DMS79 (cell line): ENCODE results near the gene SQSTM1.

Experiments
- DNase-seq: peaks from one replicate; lab custom pipeline; 2025; lab: John Stamatoyannopoulos, UW

Gene SQSTM1

GRCh38 chr5:179795049-179795862 lies 25.4 kb upstream of the SQSTM1 start:
- DNase-seq, result peak; percentile 93

- DNase-seq, result peak; percentile 51
Observed at GRCh38 chr5:179795863-179796833, 24.6 kb upstream of the SQSTM1 start.

DNA sequence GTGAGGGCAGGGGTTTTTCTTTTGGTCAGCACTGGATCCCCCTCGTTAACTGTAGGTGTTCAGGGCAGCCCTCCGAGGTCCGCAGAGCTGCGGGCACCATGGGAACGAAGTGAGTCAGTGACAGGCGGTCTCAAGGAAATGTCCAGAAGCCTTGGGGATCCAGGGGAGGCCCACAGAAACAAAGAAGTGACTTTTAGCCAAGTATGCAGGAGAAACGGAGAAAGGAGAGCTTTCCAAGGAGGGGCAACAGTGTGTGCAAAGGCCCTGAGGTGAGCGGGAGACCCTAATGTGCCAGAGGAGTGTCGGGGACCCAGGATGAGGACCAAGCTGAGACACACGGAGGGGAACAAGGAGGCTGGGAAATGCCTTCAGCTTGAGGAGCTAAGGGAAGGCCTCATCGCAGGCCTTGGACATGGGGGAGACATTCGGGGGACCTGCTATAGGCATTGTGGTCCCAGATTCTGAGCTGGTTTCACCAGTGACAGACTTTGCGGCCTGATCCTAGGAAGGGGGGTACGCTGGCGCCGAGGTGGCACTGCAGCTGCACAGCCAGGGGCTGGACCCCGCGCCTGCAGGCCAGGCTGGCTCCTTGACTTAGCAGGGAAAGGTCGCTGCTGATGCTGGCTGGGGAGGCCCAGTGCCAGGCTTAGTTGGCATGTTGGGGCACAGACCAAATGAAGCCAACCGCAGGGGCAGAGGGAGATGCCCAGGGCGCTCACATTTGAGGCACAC lies 23.7 kb upstream of the SQSTM1 start:
- DNase-seq, result no peak

DNA sequence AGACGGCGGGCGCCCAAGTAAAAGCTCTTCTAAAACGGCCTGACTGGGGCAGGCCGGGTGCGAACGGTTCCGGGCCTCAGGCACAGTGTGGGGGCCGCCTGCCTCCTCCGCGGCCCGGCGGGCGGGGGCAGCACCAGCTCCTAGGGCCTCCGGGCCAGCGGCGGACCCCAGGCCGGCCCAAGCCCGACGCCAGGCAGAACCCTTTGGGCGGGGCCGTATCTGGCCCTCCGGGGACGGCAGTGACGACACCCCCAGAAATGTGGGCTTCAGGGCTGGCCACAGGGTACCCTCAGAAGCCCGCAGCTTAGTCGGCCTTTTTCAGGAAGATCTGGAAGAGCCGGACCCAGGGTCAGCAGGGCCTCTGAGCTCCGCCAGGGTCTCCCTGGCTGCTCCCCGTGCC lies 23.0 kb upstream of the SQSTM1 start:
- no peak for DNase-seq

DNA sequence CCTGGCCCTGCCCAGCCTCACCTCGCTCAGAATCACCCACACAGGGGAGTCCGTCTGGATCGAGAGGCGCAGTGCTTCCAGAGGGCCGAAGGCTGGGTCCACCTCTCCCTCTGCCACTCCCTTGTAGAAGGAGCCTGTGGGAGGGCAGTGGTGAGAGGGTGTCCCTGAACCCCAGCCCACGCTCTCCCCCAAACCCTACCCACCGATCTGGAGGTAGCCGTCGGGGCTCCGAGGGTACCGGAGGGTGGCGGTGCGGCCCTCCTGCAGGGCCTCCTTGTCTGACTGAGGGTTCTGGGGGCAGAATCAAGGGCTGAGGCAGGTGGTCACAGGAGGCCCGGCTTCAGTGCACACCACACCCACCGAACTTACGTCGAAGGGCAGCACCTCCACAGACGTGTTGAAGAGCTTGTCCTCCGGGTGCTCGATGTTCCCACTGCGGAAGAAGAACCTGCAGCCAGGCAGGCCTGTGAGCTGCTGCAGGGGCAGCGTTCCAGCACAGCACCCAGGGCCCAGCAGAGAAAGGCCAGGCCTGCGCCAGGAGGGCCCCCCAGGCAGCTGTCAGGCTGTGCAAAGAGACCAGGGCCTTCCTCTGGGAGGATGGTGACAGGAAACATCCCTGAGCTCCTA lies 22.4 kb upstream of the SQSTM1 start:
- no peak for DNase-seq

DNA sequence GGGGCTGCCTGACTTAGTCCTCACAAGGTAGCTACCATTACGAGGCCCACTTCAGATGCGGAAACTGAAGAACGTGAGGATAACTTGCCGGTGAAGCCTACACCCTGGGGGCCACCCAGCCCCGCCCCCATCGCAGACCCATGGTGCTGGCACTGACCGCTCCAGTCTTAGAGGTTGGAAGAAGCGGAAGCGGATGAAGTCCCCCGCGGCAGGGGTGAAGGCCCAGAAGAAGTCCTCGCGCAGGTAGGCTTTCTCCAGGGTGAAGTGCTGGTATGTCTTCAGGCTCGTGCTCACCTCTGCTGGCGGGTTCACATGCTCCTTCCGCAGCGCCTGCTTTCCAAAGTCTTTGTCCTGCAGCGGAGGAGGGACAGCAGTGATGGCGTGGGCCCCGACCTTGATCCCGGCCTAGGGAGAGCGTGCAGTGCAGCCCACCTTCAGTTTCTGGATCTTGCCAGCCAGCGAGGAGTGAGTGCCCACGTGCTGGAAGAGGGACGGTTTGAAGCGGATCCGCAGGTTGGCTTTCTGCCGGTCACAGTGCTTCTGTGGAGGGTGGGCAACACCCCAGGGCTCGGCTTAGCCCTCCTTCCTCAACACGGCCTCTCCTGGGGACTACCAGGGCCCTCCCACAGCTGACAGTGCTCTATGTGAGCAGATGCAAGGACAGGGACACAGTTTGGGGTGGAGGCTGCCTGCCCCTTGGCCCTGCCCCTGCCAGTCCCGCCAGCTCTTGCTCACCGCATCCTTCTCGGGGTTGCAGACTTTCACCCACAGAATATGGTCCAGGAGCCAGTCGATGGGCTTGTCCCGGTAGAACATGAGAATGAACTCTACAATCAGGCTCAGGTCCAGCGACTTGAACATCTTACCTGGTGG lies 21.7 kb upstream of the SQSTM1 start:
- DNase-seq, result no peak

- no peak for DNase-seq
Observed at GRCh38 chr5:179799644-179799973, 21.1 kb upstream of the SQSTM1 start.

DNA sequence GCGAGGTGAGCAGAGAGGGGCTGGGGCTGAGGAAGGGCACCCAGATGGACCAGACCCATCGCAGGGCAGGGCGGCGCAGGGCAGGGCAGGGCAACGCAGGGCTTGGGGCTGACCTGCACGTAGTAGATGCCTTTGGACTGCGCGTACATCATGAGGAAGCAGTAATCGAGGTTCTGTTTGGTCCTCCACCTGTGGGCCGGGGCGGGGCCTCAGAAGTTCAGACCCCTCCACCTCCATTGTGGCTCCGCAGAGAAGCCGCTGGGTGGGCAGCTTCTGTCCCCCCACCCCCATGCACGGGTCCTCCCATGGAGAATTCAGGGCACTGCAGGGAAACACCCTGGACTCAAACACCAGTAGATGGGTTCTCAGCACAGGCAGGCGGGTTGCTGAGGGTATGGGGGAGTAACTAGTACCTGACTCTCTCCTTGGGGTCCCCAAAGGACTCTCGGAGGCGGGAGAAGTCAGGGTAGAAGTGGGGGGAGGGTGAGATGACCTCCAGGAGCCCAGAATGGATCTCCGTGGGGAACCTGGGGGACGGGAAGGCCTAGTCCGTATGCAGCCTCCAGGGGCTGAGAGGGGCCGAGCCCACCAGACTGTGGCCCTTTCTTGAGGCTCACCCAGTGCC lies 20.5 kb upstream of the SQSTM1 start:
- DNase-seq, result no peak

- no peak for DNase-seq
Observed at GRCh38 chr5:179800696-179801201, 20.0 kb upstream of the SQSTM1 start.

GRCh38 chr5:179801304-179802206 lies 19.1 kb upstream of the SQSTM1 start:
- no peak for DNase-seq

- no peak for DNase-seq
Observed at GRCh38 chr5:179802207-179802883, 18.4 kb upstream of the SQSTM1 start.

DNA sequence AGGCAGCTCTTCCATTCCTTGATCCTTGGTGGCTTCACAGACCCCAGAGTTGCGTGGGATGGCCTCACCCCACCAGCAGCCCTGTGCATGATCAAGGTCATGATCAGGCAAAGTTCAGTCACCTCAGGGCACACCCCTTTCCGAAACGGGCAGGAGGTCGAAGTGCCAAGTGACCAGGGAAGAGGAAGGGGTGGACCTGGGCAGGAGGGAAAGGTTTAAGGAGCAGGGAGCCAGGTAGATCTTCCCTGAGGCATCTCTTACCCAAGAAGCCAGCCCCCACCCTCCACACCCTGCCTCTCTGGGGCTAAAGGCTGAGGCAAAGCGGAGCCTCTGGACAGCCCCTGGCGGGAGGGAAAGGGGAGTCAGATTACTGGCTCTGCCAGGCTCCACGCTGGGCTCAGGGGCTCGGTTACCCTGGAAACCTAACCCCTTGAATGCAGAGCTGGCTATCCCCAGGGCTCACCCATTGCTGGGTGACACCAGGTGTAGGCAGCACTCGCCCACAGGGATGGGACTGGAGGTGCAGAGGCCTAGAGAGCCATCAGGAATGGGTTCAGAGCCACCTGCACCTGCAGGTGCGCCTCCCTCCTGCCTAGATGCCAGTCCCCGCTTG lies 17.6 kb upstream of the SQSTM1 start:
- DNase-seq, result peak; percentile 87

DNA sequence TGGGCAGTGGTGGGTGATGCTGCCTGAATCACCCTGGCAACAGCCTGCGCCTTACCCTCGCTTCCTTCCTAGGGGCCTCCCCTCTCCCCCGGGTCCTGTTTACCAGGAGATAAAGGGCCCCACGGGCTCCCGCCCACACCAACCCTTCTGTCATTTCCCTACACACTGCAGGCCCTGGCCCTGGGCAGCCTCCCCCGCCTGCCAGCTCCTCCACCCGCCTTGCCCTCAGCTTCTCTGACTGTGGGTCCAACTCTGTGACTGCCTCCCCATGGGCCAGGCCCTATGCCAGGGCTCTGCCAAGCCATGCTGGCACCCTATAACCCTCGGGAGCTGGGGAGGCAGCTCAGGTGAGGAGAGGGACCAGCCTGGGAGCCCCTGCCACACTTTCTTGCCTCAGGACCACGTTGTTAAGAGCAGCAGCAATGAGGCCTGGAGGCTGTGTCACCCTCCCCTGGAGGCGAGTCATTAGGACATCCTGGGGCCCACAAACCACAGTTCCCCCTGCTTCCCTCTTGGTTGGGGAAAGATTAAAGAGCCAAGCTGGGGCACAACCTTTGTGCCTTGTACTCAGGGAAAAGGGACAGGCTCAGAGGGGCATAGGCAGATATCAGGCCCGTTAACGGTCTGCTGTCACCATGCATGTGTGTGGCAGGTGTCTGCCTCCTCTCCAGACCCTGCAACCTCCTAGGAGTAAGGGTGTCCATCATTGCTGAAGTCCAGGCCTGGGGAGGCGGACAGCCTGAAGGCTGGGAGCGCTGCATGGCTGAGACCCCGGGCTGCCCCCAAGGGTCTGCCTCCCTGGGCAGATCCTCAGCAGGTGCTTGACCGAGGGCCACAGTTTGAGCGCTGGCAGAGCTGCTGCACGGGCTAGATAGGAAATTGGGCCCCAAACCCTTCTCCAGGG lies 16.8 kb upstream of the SQSTM1 start:
- DNase-seq, result no peak

GRCh38 chr5:179804555-179804947 lies 16.2 kb upstream of the SQSTM1 start:
- DNase-seq, result no peak

GRCh38 chr5:179805070-179805528 lies 15.6 kb upstream of the SQSTM1 start:
- DNase-seq, result no peak

DNA sequence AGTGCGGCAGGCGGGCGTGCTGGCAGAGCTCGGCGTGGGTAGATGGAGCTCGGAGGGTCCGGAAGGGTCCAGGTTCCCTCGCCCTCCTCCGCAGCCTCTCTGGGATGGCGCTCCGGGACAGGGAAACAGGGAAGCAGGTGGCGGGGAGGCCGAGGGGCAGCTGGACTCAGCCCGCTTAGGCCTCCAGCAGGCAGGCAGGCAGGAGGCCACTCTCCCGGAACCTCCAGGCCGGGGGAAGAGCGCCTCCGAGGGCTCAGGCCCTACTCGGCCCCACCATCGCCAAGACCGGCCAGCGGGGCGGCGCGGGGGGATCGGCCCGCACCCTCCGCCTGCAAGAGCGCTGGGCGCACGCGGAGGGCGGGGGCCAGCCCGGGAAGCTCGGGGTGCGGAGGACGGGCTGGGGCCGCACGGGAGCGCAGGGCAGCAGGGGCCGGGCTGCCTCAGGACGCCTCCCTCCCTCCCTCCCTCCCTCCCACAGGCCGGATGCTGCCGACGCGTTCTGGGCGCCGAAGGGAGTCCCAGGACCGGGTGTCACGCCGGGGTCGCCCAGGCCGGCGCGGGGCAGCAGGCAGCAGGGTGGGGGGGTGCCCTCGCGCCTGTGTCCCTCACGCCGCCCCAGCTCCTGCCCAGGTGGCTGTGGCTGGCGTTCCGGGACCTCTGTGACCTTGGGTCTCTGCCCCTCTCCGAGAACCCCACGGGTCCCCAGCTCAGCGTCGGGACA lies 15.0 kb upstream of the SQSTM1 start:
- DNase-seq, result no peak
